HepG2 (cell line): ENCODE measurements around the gene FMC1. TPM values are rescaled to one million over a fixed set of nuclear protein-coding genes. Genes with fewer than 3 reads are reported as not detected.

Source experiments
- BORCS8-MEF2B ChIP-seq: sonication (generic); formaldehyde crosslinking; IDR thresholded peaks from 2 replicates; pipeline ENCODE4 v1.8.0; 2022; ENCODE audit warnings: mild to moderate bottlenecking, missing genetic modification reagents
- ETV6 ChIP-seq: sonication (generic); formaldehyde crosslinking; conservative IDR thresholded peaks from 2 replicates; pipeline ENCODE4 v1.4.0; 2020; ENCODE audit warnings: missing genetic modification reagents
- FUBP1 ChIP-seq: sonication (generic); formaldehyde crosslinking; IDR thresholded peaks from 2 replicates; pipeline ENCODE4 v1.5.1; 2020; ENCODE audit warnings: missing genetic modification reagents, mild to moderate bottlenecking, borderline replicate concordance
- HDAC1 ChIP-seq: sonication (generic); formaldehyde crosslinking; IDR thresholded peaks from 2 replicates; pipeline ENCODE4 v1.5.1; 2020; ENCODE audit warnings: mild to moderate bottlenecking, missing genetic modification reagents
- HMG20B ChIP-seq: conservative IDR thresholded peaks from 2 replicates; pipeline ENCODE4 v1.6.1; 2016; ENCODE audit warnings: missing genetic modification reagents, missing compliant biosample characterization
- HNRNPLL ChIP-seq: fragments of 200-400 bp; formaldehyde crosslinking; IDR thresholded peaks from 2 replicates; pipeline ENCODE4 v1.6.1; 2017; ENCODE audit warnings: mild to moderate bottlenecking, low read depth, low read length; ENCODE audit not compliant: poor library complexity, severe bottlenecking
- KLF16 ChIP-seq, 2 experiments: sonication (generic) in 1 of 2; formaldehyde crosslinking in 1 of 2; IDR thresholded peaks; 2 replicates each; pipeline versions ENCODE4 v1.6.1 to v1.8.0; 2016 to 2023; ENCODE audit warnings: missing genetic modification reagents in 2 of 2, missing compliant biosample characterization in 1 of 2
- MED1 ChIP-seq: sonication (generic); formaldehyde crosslinking; IDR thresholded peaks from 2 replicates; pipeline ENCODE4 v1.4.0; 2020; ENCODE audit warnings: missing genetic modification reagents
- MNT ChIP-seq: fragments of 450-650 bp; IDR thresholded peaks from 2 replicates; pipeline ENCODE4 v1.6.1; 2016
- SAP130 ChIP-seq: IDR thresholded peaks from 2 replicates; pipeline ENCODE4 v1.6.1; 2016; ENCODE audit warnings: low read depth
- TIGD3 ChIP-seq: sonication (generic); formaldehyde crosslinking; IDR thresholded peaks from 2 replicates; pipeline ENCODE4 v1.5.1; 2020; ENCODE audit warnings: mild to moderate bottlenecking, missing genetic modification reagents, borderline replicate concordance
- YEATS4 ChIP-seq: sonication (generic); formaldehyde crosslinking; IDR thresholded peaks from 2 replicates; pipeline ENCODE4 v1.4.0; 2020; ENCODE audit warnings: missing genetic modification reagents, borderline replicate concordance
- ZBTB10 ChIP-seq: sonication (generic); formaldehyde crosslinking; IDR thresholded peaks from 2 replicates; pipeline ENCODE4 v1.4.0; 2020; ENCODE audit warnings: missing genetic modification reagents, borderline replicate concordance
- ZNF44 ChIP-seq: sonication (generic); formaldehyde crosslinking; IDR thresholded peaks from 2 replicates; pipeline ENCODE4 v1.5.1; 2020; ENCODE audit warnings: mild to moderate bottlenecking, missing genetic modification reagents
- ZNF496 ChIP-seq: sonication (generic); formaldehyde crosslinking; IDR thresholded peaks from 2 replicates; pipeline ENCODE4 v1.8.1; 2023; ENCODE audit warnings: mild to moderate bottlenecking, moderate library complexity, missing genetic modification reagents; ENCODE audit not compliant: insufficient replicate concordance
- ZNF605 ChIP-seq: sonication (generic); formaldehyde crosslinking; IDR thresholded peaks from 2 replicates; pipeline ENCODE4 v1.8.0; 2022; ENCODE audit warnings: mild to moderate bottlenecking, missing genetic modification reagents
- ZNF737 ChIP-seq: sonication (generic); formaldehyde crosslinking; IDR thresholded peaks from 2 replicates; pipeline ENCODE4 v1.5.0; 2020; ENCODE audit warnings: missing genetic modification reagents, mild to moderate bottlenecking, borderline replicate concordance
- polyA plus RNA-seq, 8 experiments: library from polyadenylated mRNA; depleted of rRNA in 3 of 8; stranded (reverse) in 7 of 8; unstranded in 1 of 8; fragments of >200 nt; fragmentation: Illumina TruSeq in 4 of 8; extraction: Trizol in 4 of 8; gene quantifications; 2 replicates each; pipeline versions ENCODE4 v1.2.1 to v1.2.3, GENCODE V29; 2011 to 2016; ENCODE audit warnings: low read depth in 4 of 8, missing spikeins in 1 of 8, mixed read lengths in 1 of 8; ENCODE audit not compliant: insufficient read depth in 1 of 8
- total RNA-seq, 5 experiments: library from RNA; depleted of rRNA; stranded (reverse); fragments of >200 nt; fragmentation: Illumina TruSeq; extraction: Trizol; gene quantifications; 2 replicates each; pipeline ENCODE4 v1.2.3, GENCODE V29; 2016; ENCODE audit warnings: low read depth in 1 of 5

Gene FMC1
- total and polyA plus RNA-seq, 2 of the 13 experiments (the other 11 are each of a cell fraction or from before 2014, with no cell fraction given) = 39.2 to 50.7 TPM

DNA sequence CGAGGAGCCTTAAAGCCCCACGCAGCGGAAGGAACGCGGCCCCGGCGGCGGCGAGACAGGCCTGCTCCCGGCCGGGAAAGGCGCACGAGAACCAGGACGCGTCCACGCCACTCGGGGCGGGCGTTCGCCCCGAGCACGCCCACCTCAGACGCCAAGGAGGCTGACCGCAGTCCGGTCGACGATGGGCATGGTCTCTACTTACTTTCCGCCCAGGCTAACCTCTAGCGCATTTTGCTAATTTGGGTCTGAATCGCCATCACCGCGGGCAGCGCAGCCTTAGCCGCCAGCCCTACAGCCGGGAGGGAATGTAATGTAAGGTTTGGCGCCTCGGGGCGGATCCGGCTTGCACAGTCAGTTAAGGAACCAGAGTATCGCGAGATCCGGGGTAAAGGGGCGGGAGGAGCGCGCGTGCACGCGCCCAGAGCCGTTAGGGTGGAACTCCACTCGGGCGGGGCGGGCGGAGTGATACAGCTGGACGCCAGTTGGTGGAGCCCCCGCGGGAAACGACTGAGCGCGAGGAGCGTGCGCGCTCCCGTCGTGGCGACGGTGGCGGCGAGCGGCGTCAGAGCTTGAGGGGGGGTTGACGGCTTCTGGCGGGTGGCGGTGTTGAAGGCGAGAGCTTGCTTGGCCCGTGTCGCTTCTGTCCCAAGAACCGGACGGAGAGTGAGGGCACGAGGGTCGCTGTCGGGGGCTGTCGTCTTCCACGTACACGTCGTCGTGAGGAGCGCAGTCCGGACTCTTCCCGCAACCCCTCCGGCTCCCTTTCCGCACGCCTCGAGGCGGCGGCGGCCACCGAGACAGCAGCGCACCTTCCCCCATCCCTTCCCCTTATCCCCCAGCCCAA is 18.5 kb downstream of the FMC1 start, which contains the start of gene LUC7L2 (continued):
- TF ChIP-seq TIGD3 (peak; percentile 77), FUBP1 (CRISPR knock-in tag) (no peak), HNRNPLL (peak; percentile 93), ETV6 (CRISPR knock-in tag) (0 out of 2 replicates have a peak, but pooled peaks have one; percentile 66), SAP130 (CRISPR knock-in tag) (peak; percentile 90), ZNF605 (CRISPR knock-in tag) (peak; percentile 90), BORCS8-MEF2B (peak; percentile 90), MNT (peak; percentile 68; the same call in 1 of the 2 replicates), KLF16 (CRISPR knock-in tag; IDR thresholded peaks at IDR 0.05) (peak in 1 of 2 experiments; percentile 69; a peak in 2 of 4 replicates), MED1 (CRISPR knock-in tag) (peak; percentile 71), YEATS4 (CRISPR knock-in tag) (peak; percentile 76), ZNF44 (CRISPR knock-in tag) (peak; percentile 22), ZNF737 (CRISPR knock-in tag) (no peak), ZBTB10 (CRISPR knock-in tag) (no peak), HMG20B (peak; percentile 48; the same call in 1 of the 2 replicates), ZNF496 (CRISPR knock-in tag) (no peak), HDAC1 (peak; percentile 81)
